K562 (cell line): ENCODE results near the gene STK32C.

Experiments
- CEBPB ChIP-seq: fragments of 450-650 bp; IDR thresholded peaks from 2 replicates; pipeline ENCODE4 v1.6.1; 2016; ENCODE audit warnings: missing genetic modification characterization, missing compliant biosample characterization
- CHD1 ChIP-seq: fragments of 200-600 bp; sonication (generic); IDR thresholded peaks from one replicate; pipeline ENCODE4 v1.6.1; 2012; ENCODE audit warnings: mild to moderate bottlenecking, moderate library complexity, low read length, inconsistent platforms
- KAT7 ChIP-seq: sonication (generic); formaldehyde crosslinking; IDR thresholded peaks from 2 replicates; pipeline ENCODE4 v1.8.0; 2022; ENCODE audit warnings: missing genetic modification reagents, mild to moderate bottlenecking, borderline replicate concordance
- POLR2A ChIP-seq: fragments of 450-650 bp; conservative IDR thresholded peaks from 2 replicates; pipeline ENCODE4 v1.6.1; 2016
- TF ChIP-seq, protein P1 (sequence below), 3 experiments: IDR thresholded peaks in 2 of 3; conservative IDR thresholded peaks in 1 of 3; 2 replicates each; pipeline ENCODE4 v1.5.1; 2011 to 2012; ENCODE audit warnings: low read length in 3 of 3, mild to moderate bottlenecking in 3 of 3, control low read depth in 2 of 3, improper control_type of control experiment in 1 of 3, inconsistent platforms in 1 of 3, low read depth in 1 of 3, mixed read lengths in 1 of 3, moderate library complexity in 1 of 3; ENCODE audit not compliant: insufficient read depth in 2 of 3

- TF ChIP-seq, protein P1, sequence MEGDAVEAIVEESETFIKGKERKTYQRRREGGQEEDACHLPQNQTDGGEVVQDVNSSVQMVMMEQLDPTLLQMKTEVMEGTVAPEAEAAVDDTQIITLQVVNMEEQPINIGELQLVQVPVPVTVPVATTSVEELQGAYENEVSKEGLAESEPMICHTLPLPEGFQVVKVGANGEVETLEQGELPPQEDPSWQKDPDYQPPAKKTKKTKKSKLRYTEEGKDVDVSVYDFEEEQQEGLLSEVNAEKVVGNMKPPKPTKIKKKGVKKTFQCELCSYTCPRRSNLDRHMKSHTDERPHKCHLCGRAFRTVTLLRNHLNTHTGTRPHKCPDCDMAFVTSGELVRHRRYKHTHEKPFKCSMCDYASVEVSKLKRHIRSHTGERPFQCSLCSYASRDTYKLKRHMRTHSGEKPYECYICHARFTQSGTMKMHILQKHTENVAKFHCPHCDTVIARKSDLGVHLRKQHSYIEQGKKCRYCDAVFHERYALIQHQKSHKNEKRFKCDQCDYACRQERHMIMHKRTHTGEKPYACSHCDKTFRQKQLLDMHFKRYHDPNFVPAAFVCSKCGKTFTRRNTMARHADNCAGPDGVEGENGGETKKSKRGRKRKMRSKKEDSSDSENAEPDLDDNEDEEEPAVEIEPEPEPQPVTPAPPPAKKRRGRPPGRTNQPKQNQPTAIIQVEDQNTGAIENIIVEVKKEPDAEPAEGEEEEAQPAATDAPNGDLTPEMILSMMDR (IDR thresholded peaks at IDR 0.05 in 2 of 3, conservative IDR thresholded peaks at IDR 0.05 in 1 of 3; ENCODE audit: insufficient read depth in 2 of 3, low read depth in 1 of 3, low read length in 3 of 3): no peak
- TF ChIP-seq POLR2A (no peak), CEBPB (no peak), CHD1 (no peak), KAT7 (no peak)
Measured at GRCh38 chr10:132186488-132187429, 121.0 kb downstream of the STK32C start, which contains the start of gene DPYSL4.
